Gastroesophageal sphincter (tissue), 2 donors: ENCODE data around the gene LRRC75A.

Experiments
- POLR2A ChIP-seq, 2 donors: fragments of 450-650 bp; IDR thresholded peaks; one replicate each; pipeline ENCODE4 v1.6.1; 2017; ENCODE audit warnings: antibody characterized with exemption in 2 of 2, mild to moderate bottlenecking in 2 of 2, moderate library complexity in 1 of 2
- POLR2AphosphoS5 ChIP-seq: sonication (generic); formaldehyde crosslinking; IDR thresholded peaks from one replicate; pipeline ENCODE4 v1.6.1; 2017; ENCODE audit warnings: antibody characterized with exemption

GRCh38 chr17:16506188-16506587 lies 14.2 kb upstream of the LRRC75A start:
- TF ChIP-seq POLR2AphosphoS5 (no peak), POLR2A (IDR thresholded peaks at IDR 0.05) (no peak)
